ENCODE measurements around the gene GLRX5.

Gene GLRX5

GRCh38 chr14:95518045-95518751, 16.7 kb upstream of the GLRX5 start:
- DNase-seq: no peak

- DNase-seq: no peak
These were observed 15.2 kb upstream of the GLRX5 start for GRCh38 chr14:95519699-95520098.

DNA sequence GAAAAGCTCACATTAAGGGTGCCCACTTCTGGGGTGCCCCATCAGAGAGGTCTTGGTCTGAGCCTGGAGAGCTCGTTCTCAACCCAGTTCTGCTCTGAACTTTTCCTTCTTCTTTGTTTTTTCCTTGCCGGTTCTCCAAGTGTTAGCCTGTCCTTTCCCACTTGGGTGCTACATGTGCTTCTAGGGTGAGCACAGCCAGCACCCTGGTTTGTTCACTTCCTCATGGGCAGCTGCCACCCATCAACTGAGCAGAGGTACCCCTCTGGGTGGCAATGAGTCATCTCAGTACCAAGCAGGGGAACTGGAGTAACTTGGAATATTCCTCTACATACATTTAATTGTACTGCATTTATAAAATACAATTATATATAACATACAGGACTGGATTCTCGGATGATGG, 14.5 kb upstream of the GLRX5 start:
- DNase-seq: no peak

- no peak for DNase-seq
These were observed 13.8 kb upstream of the GLRX5 start for GRCh38 chr14:95521001-95521400.

GRCh38 chr14:95522116-95522515, 12.7 kb upstream of the GLRX5 start:
- DNase-seq: no peak

- no peak for DNase-seq
These were observed 12.3 kb upstream of the GLRX5 start for GRCh38 chr14:95522556-95522955.

- no peak for DNase-seq
These were observed 11.6 kb upstream of the GLRX5 start for GRCh38 chr14:95523051-95523814.

DNA sequence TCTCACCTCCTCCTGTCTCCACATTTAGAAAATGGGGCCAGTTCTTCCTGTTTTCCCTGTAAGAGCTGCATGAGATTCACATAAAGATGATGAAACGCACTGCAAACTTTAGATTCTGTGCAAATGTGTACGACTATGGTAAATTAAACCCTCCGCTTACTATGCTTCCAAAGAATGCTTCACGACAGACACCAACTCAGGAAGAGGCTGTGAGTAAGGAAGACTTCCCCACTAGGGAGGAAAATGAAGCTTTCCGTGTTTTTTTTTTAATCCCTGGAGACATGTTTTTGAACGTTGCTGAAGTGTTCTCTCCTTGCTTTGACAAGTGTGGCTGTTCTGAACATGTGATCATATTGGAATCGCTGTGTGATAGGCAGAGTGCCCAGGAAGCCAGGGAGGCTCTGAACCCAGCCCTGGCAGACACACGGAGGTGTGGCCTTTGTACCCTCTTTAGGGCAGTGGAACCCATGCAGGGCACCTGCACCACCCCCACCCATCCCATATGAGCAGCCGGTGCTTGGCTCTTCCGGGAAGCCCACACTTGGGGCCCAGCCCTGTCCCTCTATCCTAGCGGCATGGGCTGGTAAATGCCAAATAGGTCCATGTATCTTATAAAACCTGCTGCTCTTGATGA, 10.9 kb upstream of the GLRX5 start:
- no peak for DNase-seq

- DNase-seq: no peak
These were observed 9.9 kb upstream of the GLRX5 start for GRCh38 chr14:95524706-95525512.

DNA sequence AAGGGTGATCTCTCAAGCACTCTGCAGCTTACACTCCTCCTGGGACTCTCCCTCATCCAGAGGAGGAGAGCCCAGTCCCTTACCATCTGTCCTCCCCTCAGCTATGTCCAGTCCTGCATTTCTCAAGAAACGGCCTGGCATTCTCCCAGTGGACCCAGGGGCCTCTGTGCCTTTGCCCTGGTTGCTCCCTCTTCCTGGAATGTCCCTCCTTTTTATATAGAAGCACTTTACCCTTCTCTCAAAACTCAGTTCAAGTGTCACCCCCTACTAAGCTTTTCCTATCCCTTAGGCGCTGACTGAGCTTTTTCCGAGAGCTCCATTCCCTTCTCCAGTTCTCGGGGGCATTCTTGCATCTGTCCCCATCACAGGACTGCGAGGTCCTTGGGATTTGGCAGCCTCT, 8.9 kb upstream of the GLRX5 start:
- no peak for DNase-seq

GRCh38 chr14:95526483-95527386, 8.1 kb upstream of the GLRX5 start:
- no peak for DNase-seq

DNA sequence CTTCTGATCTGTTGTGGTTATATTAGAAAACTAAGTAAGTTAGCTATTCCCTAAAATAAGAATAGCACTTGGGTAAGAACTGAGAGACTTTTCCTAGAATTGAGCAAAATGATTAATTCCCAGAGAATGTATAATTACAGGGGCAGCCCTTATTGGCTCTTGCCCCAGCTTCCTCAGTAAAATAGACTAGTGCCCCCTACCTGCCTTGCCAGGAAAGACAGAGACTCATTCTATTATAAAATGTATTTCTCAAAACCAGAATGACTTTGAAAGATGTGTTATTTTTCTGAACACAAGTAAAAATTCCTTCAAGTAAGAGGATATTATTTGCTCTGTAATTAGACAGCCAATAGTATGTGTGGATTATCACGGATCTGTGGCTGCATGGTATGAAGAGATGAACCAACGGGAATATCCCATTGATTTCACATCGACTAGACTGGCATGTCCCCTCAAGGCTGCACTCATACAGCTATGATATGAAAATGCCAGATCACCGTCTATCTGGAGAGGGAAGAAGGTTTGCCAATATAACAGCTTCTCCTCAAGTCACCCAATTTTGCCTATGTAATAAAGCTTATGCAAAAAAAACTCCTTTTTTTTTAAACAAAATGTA, 7.4 kb upstream of the GLRX5 start:
- no peak for DNase-seq

DNA sequence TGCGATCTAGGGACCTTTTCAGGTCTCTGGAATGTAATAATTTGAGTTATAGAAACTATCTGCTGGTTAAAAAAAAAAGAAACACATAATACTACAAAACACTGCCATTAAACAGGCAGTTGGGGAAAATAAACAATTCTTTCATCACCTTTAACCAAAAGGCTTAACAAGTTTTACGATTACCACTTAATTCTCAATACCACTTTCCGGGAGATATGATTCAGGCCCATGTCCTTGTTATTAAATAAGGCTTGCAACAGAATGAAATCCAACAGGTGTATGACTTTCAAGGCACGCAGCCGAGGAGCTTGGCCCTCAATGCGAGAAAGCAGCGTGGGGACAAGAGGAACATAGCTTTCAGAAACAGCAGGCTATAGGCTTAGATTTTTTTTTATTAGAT, 5.6 kb upstream of the GLRX5 start:
- DNase-seq: no peak

DNA sequence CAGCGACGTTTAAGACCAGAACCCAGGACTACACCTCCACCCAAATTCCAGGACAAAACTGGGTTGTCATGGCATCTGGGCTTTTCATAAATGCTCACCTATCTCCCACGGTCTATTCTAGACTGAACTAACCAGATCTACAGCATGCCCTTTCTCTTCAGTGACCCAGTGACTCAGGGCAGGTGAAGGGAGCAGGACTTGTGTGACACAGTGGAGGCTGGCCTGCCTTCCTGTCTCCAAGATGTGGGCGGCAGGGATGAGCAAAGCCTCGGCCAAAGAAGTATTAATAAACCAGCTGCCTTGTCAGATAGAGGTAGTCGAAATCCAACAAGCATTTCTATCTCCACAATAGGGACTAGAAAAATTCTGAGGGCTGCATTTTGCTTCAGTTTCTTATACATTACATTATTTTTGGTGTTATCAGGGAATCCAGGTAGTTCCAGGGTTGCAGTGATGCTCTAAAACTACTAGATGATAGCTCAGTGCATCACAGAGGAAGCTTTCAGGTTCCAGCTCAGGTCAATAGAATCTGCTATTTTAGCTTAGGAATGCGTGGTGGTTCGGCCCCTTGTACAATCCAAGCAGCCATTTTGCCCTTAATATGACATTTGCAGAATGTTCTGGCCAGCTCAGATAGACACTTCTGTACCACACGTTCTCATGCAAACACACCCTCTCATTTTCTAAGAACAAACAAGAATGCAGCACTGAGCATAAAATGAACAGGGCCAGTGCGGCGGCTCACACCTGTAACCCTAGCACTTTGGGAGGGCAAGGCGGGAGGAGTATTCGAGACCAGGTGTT, 4.2 kb upstream of the GLRX5 start:
- no peak for DNase-seq

DNA sequence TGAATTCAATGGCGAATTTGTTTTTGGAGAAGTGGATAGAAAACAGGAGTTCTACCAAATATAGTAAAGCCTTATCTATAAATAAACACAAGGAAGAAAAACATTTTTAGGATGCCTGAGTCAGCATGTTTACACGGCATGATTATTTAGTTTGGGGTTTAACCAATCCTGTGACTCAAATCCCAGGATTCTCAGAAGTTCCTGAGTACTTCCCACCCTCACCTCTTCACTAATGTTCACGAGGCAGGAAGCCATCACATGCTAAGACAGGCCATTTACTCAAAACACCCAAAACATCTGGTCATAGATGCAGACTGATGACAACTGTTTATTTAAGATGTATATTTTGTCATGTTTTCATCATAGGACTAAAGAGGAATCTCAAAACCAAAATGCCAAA, 3.4 kb upstream of the GLRX5 start:
- DNase-seq: no peak

GRCh38 chr14:95531969-95532368, 2.9 kb upstream of the GLRX5 start:
- DNase-seq: no peak

DNA sequence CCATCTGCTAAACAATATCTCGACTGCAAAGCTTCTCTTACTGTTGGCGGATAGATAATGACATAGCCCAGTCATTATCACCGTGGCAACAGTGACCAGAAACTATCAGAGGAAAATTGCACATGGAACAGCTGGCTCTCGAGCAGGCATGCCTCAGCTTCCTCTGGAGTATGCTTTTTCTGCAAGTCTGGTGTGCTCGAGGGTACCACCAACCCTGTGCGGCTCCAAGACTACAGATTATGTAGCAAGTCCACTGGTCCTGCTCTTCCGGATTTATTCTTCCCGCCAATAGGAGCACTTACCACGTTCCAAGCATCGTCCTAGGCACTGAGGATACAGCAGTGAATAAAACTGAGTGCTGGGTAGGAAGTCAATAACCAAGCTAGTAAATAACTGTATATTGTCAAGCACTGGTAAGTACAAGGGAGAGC, 1.4 kb upstream of the GLRX5 start:
- DNase-seq: no peak

DNA sequence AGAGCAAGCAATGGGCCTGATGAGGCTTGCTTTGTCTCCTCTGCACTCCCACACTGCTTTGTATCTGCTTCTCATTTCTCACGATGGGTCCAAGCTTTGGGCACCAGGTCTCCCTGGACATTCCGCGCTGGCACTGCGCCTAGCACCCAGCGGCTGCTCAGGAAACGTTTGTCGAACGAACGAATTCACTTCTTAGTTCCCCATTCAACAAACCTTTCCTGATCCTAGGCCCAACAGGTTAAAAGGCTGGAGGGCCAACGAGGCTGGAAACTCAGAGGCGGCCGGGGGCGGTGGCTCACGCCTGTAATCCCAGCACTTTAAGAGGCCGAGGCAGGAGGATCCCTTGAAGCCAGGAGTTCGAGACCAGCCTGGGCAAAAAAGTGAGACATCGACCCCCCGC, 1.0 kb upstream of the GLRX5 start:
- DNase-seq: no peak

GRCh38 chr14:95535226-95536021, 574 bp downstream of the GLRX5 start:
- no peak for DNase-seq

- DNase-seq: no peak
These were observed 1.3 kb downstream of the GLRX5 start for GRCh38 chr14:95536036-95536593.
